Panc1 (cell line): Measurements from ENCODE around the gene NDUFA1. TPM values are rescaled to one million over a fixed set of nuclear protein-coding genes. Genes with fewer than 3 reads are reported as not detected.
A peak's percentile ranks its signal among the peaks of the same experiment; 100 is the strongest.
"Not testable (repeated sequence)": the region's sequence is repeated elsewhere in the genome, so short reads cannot be mapped to it uniquely, and the experiment has no call there.

Experiments used
- ATAC-seq: fragments of 200-7000 bp; cut with Tn5 transposase; 2 replicates; pipeline ENCODE4 v1.9.1; 2020; ENCODE audit warnings: mild to moderate bottlenecking, moderate library complexity
- Bru-seq: library from RNA; stranded (reverse); fragments of 400-500 nt; gene quantifications from one replicate; lab custom pipeline; 2021; lab: Mats Ljungman, UMichigan
- BruChase-seq, 2 experiments: library from RNA; stranded (reverse); fragments of 400-500 nt; gene quantifications; one replicate each; lab custom pipeline; 2021; lab: Mats Ljungman, UMichigan
- BruUV-seq: library from RNA; stranded (reverse); fragments of 400-500 nt; replicated peaks from 2 replicates; lab custom pipeline; 2021; lab: Mats Ljungman, UMichigan
- CTCF ChIA-PET: fragments of 300-600 bp; sonication (Branson Sonifier 250); formaldehyde crosslinking; loops from one replicate; lab custom pipeline; 2022; ENCODE audit warnings: antibody characterized with exemption; lab: Charles Lee
- POLR2A ChIA-PET: fragments of 300-600 bp; sonication (Branson Sonifier 250); formaldehyde crosslinking; loops from one replicate; lab custom pipeline; 2022; ENCODE audit warnings: antibody characterized with exemption; lab: Charles Lee
- DNase-seq: peaks from one replicate; pipeline ENCODE4 v3.0.0-alpha.2; 2010; ENCODE audit warnings: low read depth, low spot score
- H3K27ac ChIP-seq: 2 replicates; pipeline ENCODE4 v1.5.1; 2011; ENCODE audit warnings: mild to moderate bottlenecking, low read length, inconsistent platforms
- H3K27me3 ChIP-seq: fragments of 200-500 bp; sonication (Bioruptor generic); 2 replicates; pipeline ENCODE4 v1.6.0; 2014; ENCODE audit warnings: low read length, inconsistent platforms; ENCODE audit not compliant: control insufficient read depth, insufficient read depth
- H3K36me3 ChIP-seq: fragments of 200-500 bp; sonication (Bioruptor generic); 2 replicates; pipeline ENCODE4 v1.5.1; 2014; ENCODE audit warnings: inconsistent platforms, mild to moderate bottlenecking, low read length, moderate library complexity; ENCODE audit not compliant: control insufficient read depth, insufficient read depth
- H3K4me1 ChIP-seq: 2 replicates; pipeline ENCODE4 v1.5.1; 2011; ENCODE audit warnings: inconsistent platforms, mild to moderate bottlenecking, low read length, moderate library complexity; ENCODE audit not compliant: control insufficient read depth, insufficient read depth
- H3K4me3 ChIP-seq, 2 experiments: 2 replicates each; pipeline ENCODE4 v1.5.1; 2011 to 2012; ENCODE audit warnings: low read depth in 2 of 2, low read length in 2 of 2, mild to moderate bottlenecking in 2 of 2, inconsistent platforms in 1 of 2, moderate library complexity in 1 of 2
- H3K9me3 ChIP-seq: fragments of 200-500 bp; sonication (Bioruptor generic); 2 replicates; pipeline ENCODE4 v1.5.1; 2014; ENCODE audit warnings: low read depth, mild to moderate bottlenecking, inconsistent platforms, low read length, moderate library complexity; ENCODE audit not compliant: control insufficient read depth, insufficient read depth
- POLR2AphosphoS5 ChIP-seq: IDR thresholded peaks from 2 replicates; pipeline ENCODE4 v1.6.1; 2012; ENCODE audit warnings: mild to moderate bottlenecking, low read depth, low read length, moderate library complexity
- SIN3A ChIP-seq: IDR thresholded peaks from 2 replicates; pipeline ENCODE4 v1.6.1; 2012; ENCODE audit warnings: low read depth, mild to moderate bottlenecking, low read length, moderate library complexity, borderline replicate concordance; ENCODE audit not compliant: insufficient read depth
- TCF7L2 ChIP-seq: IDR thresholded peaks from 2 replicates; pipeline ENCODE4 v1.6.1; 2011; ENCODE audit warnings: mild to moderate bottlenecking, low read depth, low read length, inconsistent platforms
- in situ Hi-C: cut with HindIII; loops from 2 replicates; pipeline ENCODE4 v1.10.0; 2016; ENCODE audit warnings: low sequenced_read_pairs, low pct_unique_long_range_greater_than_20kb
- intact Hi-C: fragments of 100-400 bp; cut with micrococcal nuclease; formaldehyde crosslinking; loops from one replicate; pipeline ENCODE4 v1.10.0; 2022; ENCODE audit not compliant: unreplicated experiment
- long read RNA-seq: library from polyadenylated mRNA; unstranded; transcript quantifications from one replicate; pipeline ENCODE4 v2.0.0, GENCODE V29; 2021; ENCODE audit not compliant: unreplicated experiment
- polyA plus RNA-seq: library from polyadenylated mRNA; unstranded; fragments of >200 nt; gene quantifications from one replicate; pipeline ENCODE4 v1.2.1, GENCODE V29; 2012; ENCODE audit warnings: missing spikeins; ENCODE audit not compliant: insufficient read length
- total RNA-seq: library from RNA; stranded (reverse); gene quantifications from one replicate; pipeline ENCODE4 v1.2.1, GENCODE V29; 2021; ENCODE audit not compliant: unreplicated experiment
- TF ChIP-seq, protein P1 (sequence below): fragments of 450-650 bp; IDR thresholded peaks from 2 replicates; pipeline ENCODE4 v1.5.1; 2017; ENCODE audit warnings: mild to moderate bottlenecking
- TF ChIP-seq, protein P2 (sequence below), 2 experiments: IDR thresholded peaks; 2 replicates each; pipeline ENCODE4 v1.6.1; 2011 to 2012; ENCODE audit warnings: low read depth in 2 of 2, control low read depth in 1 of 2, low read length in 1 of 2, mild to moderate bottlenecking in 1 of 2, moderate library complexity in 1 of 2; ENCODE audit not compliant: insufficient read depth in 1 of 2

The NDUFA1 gene
- total RNA-seq (252 TPM), Bru-seq, nascent RNA (percentile 93 among the genes with signal in this experiment), BruChase-seq, experiment 1, labeled RNA remaining after a 2-hour chase (percentile 75 among the genes with signal in this experiment), BruChase-seq, experiment 2, labeled RNA remaining after a 6-hour chase (percentile 75 among the genes with signal in this experiment)
- 369 TPM for polyA plus RNA-seq
- long read RNA-seq, transcript NDUFA1-201 (3 exons, 766 nt) = major isoform, 314 of 932 reads
- long read RNA-seq, partial matches to known transcripts = 612 of 932 reads
- long read RNA-seq, other reads (novel, unspliced or antisense) = 6 of 932 reads

DNA sequence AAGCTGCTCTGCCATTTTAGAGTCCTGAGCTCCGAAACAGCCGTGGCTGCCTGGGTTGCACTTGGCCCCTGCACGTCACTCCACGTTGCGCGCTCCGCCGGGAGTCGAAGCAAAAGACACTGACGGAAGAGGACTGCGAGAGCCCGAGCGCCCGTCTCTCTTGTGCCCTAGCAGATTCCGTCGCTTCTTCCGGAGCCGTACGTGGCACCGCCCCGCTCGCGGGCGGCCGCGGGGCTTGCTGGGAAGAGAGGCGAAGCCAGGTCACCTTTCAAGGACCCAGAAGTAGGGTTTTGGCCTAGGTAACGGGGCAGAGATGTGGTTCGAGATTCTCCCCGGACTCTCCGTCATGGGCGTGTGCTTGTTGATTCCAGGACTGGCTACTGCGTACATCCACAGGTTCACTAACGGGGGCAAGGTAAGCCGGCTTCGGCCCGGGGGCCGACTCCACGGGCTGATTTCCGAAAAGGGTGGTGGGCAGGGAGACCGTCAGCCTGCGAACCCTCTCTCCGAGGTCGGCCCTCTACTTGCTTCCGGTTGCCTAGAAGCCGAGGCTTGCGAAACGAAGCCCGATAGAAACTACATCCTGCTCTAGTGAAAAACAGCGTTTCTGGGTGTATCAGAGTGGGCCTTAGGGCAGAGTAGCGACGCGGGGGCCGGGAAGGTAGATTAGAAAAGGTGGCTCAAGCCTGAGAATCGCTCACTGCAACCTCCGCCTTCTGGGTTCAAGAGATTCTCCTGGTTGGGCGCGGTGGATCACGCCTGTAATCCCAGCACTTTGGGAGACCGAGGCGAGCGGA is at the start of gene NDUFA1, which contains the start of gene RNF113A:
Gene NDUFA1, plus strand, starts transcription at position 234 of the 797 bp plus-strand sequence. Its CDS starts 80 bp downstream, at position 314.
Gene RNF113A, minus strand, starts transcription at position 135 of the 797 bp plus-strand sequence. Its CDS starts 120 bp downstream, at position 15.
- Histone ChIP-seq H3K27ac (peak within 1 kb of the TSS; percentile 88), H3K4me3 (peak within 1 kb of the TSS; percentile 81 to 88), H3K4me1 (peaks cover 12% of the 10 kb centered on the region), H3K27me3 (no peaks in the 10 kb centered on the region), H3K9me3 (no peaks in the 10 kb centered on the region), H3K36me3 (peaks cover 5% of the 10 kb centered on the region; the same call in 1 of the 2 replicates)
- ATAC-seq (peak; percentile 99), DNase-seq (peak; percentile 70)
- ChIA-PET POLR2A (no interaction called here), CTCF (no interaction called here)
- TSS peak; percentile 85 for BruUV-seq
- in situ Hi-C loops = no loop called here
- intact Hi-C loops = loop anchor here (5.0 kb wide), 1 partner anchor 79 kb away; the partner anchor contains the start of gene RPL39
- TF ChIP-seq SIN3A (no peak; the same call in 1 of the 2 replicates), TCF7L2 (peak; percentile 43; the same call in 1 of the 2 replicates), POLR2AphosphoS5 (peak; percentile 94)
- TF ChIP-seq, protein P1, sequence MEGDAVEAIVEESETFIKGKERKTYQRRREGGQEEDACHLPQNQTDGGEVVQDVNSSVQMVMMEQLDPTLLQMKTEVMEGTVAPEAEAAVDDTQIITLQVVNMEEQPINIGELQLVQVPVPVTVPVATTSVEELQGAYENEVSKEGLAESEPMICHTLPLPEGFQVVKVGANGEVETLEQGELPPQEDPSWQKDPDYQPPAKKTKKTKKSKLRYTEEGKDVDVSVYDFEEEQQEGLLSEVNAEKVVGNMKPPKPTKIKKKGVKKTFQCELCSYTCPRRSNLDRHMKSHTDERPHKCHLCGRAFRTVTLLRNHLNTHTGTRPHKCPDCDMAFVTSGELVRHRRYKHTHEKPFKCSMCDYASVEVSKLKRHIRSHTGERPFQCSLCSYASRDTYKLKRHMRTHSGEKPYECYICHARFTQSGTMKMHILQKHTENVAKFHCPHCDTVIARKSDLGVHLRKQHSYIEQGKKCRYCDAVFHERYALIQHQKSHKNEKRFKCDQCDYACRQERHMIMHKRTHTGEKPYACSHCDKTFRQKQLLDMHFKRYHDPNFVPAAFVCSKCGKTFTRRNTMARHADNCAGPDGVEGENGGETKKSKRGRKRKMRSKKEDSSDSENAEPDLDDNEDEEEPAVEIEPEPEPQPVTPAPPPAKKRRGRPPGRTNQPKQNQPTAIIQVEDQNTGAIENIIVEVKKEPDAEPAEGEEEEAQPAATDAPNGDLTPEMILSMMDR = no peak
- TF ChIP-seq, protein P2, sequence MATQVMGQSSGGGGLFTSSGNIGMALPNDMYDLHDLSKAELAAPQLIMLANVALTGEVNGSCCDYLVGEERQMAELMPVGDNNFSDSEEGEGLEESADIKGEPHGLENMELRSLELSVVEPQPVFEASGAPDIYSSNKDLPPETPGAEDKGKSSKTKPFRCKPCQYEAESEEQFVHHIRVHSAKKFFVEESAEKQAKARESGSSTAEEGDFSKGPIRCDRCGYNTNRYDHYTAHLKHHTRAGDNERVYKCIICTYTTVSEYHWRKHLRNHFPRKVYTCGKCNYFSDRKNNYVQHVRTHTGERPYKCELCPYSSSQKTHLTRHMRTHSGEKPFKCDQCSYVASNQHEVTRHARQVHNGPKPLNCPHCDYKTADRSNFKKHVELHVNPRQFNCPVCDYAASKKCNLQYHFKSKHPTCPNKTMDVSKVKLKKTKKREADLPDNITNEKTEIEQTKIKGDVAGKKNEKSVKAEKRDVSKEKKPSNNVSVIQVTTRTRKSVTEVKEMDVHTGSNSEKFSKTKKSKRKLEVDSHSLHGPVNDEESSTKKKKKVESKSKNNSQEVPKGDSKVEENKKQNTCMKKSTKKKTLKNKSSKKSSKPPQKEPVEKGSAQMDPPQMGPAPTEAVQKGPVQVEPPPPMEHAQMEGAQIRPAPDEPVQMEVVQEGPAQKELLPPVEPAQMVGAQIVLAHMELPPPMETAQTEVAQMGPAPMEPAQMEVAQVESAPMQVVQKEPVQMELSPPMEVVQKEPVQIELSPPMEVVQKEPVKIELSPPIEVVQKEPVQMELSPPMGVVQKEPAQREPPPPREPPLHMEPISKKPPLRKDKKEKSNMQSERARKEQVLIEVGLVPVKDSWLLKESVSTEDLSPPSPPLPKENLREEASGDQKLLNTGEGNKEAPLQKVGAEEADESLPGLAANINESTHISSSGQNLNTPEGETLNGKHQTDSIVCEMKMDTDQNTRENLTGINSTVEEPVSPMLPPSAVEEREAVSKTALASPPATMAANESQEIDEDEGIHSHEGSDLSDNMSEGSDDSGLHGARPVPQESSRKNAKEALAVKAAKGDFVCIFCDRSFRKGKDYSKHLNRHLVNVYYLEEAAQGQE (IDR thresholded peaks at IDR 0.05; ENCODE audit: insufficient read depth in 1 of 2, low read depth in 2 of 2, low read length in 1 of 2) = peak in 1 of 2 experiments; percentile 38; a peak in 1 of 4 replicates

DNA sequence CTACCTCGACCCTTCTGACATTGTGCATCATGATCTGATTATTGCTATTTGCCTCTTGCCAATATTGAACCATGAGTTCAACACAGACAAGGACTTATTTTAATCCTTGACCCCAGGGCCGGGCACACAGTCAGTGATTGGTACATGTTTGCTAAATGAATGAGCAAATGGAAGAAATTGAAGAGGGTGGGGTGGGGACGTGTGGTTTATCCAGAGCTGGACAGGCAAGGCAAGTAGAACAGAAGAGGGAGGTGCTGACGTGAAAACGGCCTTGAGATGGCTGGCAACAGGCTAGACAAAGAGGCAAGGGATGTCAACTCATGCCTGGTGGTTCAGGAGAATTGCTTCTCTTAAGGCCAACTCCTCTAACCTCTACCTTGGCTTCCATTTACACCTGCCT is 47.4 kb upstream of the NDUFA1 start:
- ATAC-seq, intact Hi-C loops, in situ Hi-C loops, H3K4me3 ChIP-seq, H3K4me1 ChIP-seq, CTCF ChIA-PET, DNase-seq, H3K27me3 ChIP-seq, POLR2A ChIA-PET, H3K27ac ChIP-seq, BruUV-seq, H3K9me3 ChIP-seq, H3K36me3 ChIP-seq: not testable (repeated sequence)
